Stomach (tissue), 9 donors: Measurements from ENCODE around the gene GFM1. TPM values are rescaled to one million over a fixed set of nuclear protein-coding genes. Genes with fewer than 3 reads are reported as not detected.

Experiments used
- DNase-seq, 2 donors: peaks; one replicate each; pipeline versions ENCODE4 v3.0.0 to v3.0.0-alpha.2; 2013 to 2019
- H3K27ac ChIP-seq, 5 donors: fragments of 200-600 bp in 4 of 5; sonication (generic) in 4 of 5; one replicate each; pipeline ENCODE4 v1.5.1; 2013 to 2019; ENCODE audit warnings: mild to moderate bottlenecking in 1 of 5, moderate library complexity in 1 of 5
- H3K27me3 ChIP-seq, 3 donors: fragments of 200-600 bp; sonication (generic); one replicate each; pipeline ENCODE4 v1.5.1; 2017 to 2019; ENCODE audit warnings: mixed run types in 1 of 3
- H3K36me3 ChIP-seq, 4 donors: fragments of 200-600 bp; sonication (generic); 1 replicate in 3 of 4; 2 replicates in 1 of 4; pipeline ENCODE4 v1.5.1; 2016 to 2019
- H3K4me1 ChIP-seq, 4 donors: fragments of 200-600 bp; sonication (generic); one replicate each; pipeline ENCODE4 v1.5.1; 2016 to 2019
- H3K4me3 ChIP-seq, 4 donors: fragments of 200-600 bp; sonication (generic) in 3 of 4; one replicate each; pipeline ENCODE4 v1.5.1; 2016 to 2019; ENCODE audit warnings: mild to moderate bottlenecking in 1 of 4
- H3K9me3 ChIP-seq, 4 donors: fragments of 200-600 bp; sonication (generic); one replicate each; pipeline ENCODE4 v1.5.1; 2016 to 2019
- EP300 ChIP-seq: sonication (generic); formaldehyde crosslinking; IDR thresholded peaks from one replicate; pipeline ENCODE4 v1.6.1; 2017; ENCODE audit warnings: antibody characterized with exemption
- POLR2A ChIP-seq, 4 donors: fragments of 450-650 bp; IDR thresholded peaks; one replicate each; pipeline ENCODE4 v1.6.1; 2016; ENCODE audit warnings: antibody characterized with exemption in 4 of 4, control low read depth in 2 of 4, mild to moderate bottlenecking in 1 of 4, moderate library complexity in 1 of 4
- POLR2AphosphoS5 ChIP-seq, 3 donors: sonication (generic); formaldehyde crosslinking; IDR thresholded peaks; one replicate each; pipeline ENCODE4 v1.6.1; 2016; ENCODE audit warnings: antibody characterized with exemption in 3 of 3
- WGBS, 5 donors: extraction: QIAGEN DNeasy Blood & Tissue Kit in 3 of 5; methylation state at CpG; one replicate each; pipeline versions ENCODE4 v1.1.5 to v1.1.7; 2013 to 2018; 5-methylcytosine and 5-hydroxymethylcytosine counted together
- intact Hi-C: fragments of 100-400 bp; cut with DNase I; formaldehyde crosslinking; loops from one replicate; pipeline ENCODE4 v1.15.1; 2023; ENCODE audit warnings: low total_unique reads
- polyA plus RNA-seq, 3 donors: library from polyadenylated mRNA; stranded (reverse); fragments of 200-250 nt; gene quantifications; one replicate each; pipeline ENCODE4 v1.2.3, GENCODE V29; 2013
- total RNA-seq, 5 donors: library from RNA; depleted of rRNA; stranded (reverse); fragments of >200 nt; gene quantifications; one replicate each; pipeline versions ENCODE4 v1.1.0 to v1.2.3, GENCODE V29; 2014 to 2016
- TF ChIP-seq, protein P1 (sequence below), 7 experiments: fragments of 450-650 bp in 4 of 7; fragments of 200-600 bp in 3 of 7; sonication (generic) in 3 of 7; IDR thresholded peaks; one replicate each; pipeline ENCODE4 v1.5.1; 2016 to 2019; ENCODE audit warnings: antibody characterized with exemption in 7 of 7, control low read depth in 2 of 7, mild to moderate bottlenecking in 1 of 7
- donor health status: healthy with polysubstance abuse.
- donor health status: Bipolar disorder and iron deficiency.
- donor health status: healthy.

GFM1 gene
- total and polyA plus RNA-seq, 8 donors = 8.5 to 91.4 (median 23.6) TPM

DNA sequence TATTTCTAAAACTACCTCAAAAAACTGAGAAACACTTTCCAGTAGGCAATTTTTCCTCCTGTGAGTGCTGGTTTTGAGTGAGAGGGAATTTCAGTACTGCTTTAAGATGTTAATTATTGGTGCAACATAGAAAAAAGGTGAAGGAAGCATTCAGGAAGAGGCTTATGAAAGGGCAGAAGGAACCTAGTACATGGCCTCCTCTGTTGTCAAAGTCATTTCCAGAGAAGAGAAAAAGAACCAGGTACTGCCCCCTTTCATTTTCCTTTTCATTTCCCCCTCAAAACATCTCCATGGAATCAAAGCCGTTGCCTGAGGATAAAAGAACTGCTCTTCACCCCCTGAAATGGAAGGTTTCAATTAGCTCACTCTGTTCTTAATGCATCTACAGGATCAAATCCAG, 68.1 kb downstream of the GFM1 start:
- 76 to 88% (median 80%) methylated on average over 1 of the region's 1 CpG for WGBS, 5 donors
- TF ChIP-seq POLR2A (IDR thresholded peaks at IDR 0.05) = no peak
- no peak for TF ChIP-seq POLR2AphosphoS5 (IDR thresholded peaks at IDR 0.05)
- TF ChIP-seq, protein P1, sequence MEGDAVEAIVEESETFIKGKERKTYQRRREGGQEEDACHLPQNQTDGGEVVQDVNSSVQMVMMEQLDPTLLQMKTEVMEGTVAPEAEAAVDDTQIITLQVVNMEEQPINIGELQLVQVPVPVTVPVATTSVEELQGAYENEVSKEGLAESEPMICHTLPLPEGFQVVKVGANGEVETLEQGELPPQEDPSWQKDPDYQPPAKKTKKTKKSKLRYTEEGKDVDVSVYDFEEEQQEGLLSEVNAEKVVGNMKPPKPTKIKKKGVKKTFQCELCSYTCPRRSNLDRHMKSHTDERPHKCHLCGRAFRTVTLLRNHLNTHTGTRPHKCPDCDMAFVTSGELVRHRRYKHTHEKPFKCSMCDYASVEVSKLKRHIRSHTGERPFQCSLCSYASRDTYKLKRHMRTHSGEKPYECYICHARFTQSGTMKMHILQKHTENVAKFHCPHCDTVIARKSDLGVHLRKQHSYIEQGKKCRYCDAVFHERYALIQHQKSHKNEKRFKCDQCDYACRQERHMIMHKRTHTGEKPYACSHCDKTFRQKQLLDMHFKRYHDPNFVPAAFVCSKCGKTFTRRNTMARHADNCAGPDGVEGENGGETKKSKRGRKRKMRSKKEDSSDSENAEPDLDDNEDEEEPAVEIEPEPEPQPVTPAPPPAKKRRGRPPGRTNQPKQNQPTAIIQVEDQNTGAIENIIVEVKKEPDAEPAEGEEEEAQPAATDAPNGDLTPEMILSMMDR (IDR thresholded peaks at IDR 0.05) = no peak
- TF ChIP-seq EP300 = no peak
- Histone ChIP-seq H3K27me3 (no peaks in the 10 kb centered on the region), H3K9me3 (no peaks in the 10 kb centered on the region), H3K36me3 (peaks cover 0 to 31% (median 25%) of the 10 kb centered on the region in 4 donors), H3K27ac (peak overlapping the region in 4 of 5 donors; percentile 52 to 77 (median 70)), H3K4me1 (peaks cover 4 to 31% (median 16%) of the 10 kb centered on the region in 4 donors), H3K4me3 (no peak overlapping the region)
- DNase-seq = no peak
- intact Hi-C loops = no loop called here

DNA sequence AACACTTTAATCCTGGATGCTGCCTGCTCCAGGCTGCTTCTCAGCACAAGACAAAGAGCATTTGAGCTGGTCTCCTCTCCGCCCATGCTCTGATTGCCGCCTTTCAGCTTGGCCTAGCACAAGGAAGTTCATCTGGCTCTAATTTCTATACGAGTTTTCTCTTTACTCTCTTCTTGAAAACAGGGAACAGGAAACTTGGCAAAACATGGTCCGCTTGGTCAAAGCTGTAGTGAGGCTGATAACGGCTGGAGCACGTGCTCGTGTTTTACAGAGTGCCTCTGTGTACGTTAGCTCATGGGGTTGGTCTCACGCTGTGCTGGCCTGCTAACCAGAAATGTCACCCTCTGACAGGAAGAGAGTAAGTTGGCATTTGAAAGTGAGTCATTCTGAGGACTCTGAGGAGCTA, 68.8 kb downstream of the GFM1 start:
- TF ChIP-seq POLR2AphosphoS5 (IDR thresholded peaks at IDR 0.05) (peak in 2 of 3 donors; percentile 43 to 79), EP300 (no peak), POLR2A (IDR thresholded peaks at IDR 0.05) (no peak)
- TF ChIP-seq, protein P1 (IDR thresholded peaks at IDR 0.05) = no peak
- no peaks in the 10 kb centered on the region for H3K27me3 ChIP-seq
- H3K36me3 ChIP-seq = peaks cover 0 to 27% (median 19%) of the 10 kb centered on the region in 4 donors
- H3K9me3 ChIP-seq = no peaks in the 10 kb centered on the region
- intact Hi-C loops = no loop called here
- peaks cover 4 to 34% (median 16%) of the 10 kb centered on the region in 4 donors for H3K4me1 ChIP-seq
- DNase-seq = peak; percentile 78 to 79
- no peak overlapping the region for H3K4me3 ChIP-seq
- whole genome bisulfite sequencing, 5 donors = 22 to 50% (median 40%) methylated on average over 9 of the region's 9 CpGs
- peak overlapping the region; percentile 52 to 77 (median 63) for H3K27ac ChIP-seq

DNA sequence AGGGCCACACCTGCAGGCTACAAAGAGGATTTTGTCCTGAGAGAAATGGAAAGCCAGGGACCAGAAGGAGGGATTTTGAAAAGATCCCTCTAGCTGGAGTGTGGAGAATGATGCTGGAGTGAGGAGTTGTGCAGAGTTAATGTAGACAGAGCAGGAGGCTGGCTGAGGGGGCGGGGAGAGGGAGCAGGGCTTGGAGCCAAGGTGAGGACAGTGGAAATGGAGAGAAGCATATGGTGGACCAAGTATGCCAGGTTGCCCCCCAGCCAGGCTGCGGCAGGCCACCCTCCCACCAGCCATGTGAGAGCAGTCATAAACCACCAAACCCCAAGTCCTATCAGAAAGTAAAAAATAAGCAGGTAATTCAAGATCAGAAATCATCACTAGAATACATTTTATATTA, 73.2 kb downstream of the GFM1 start:
- H3K4me1 ChIP-seq = peaks cover 4 to 30% (median 14%) of the 10 kb centered on the region in 4 donors
- H3K27me3 ChIP-seq = no peaks in the 10 kb centered on the region
- peaks cover 0 to 11% (median 3%) of the 10 kb centered on the region in 4 donors for H3K36me3 ChIP-seq
- H3K4me3 ChIP-seq = no peak overlapping the region
- TF ChIP-seq POLR2A (IDR thresholded peaks at IDR 0.05) (no peak), POLR2AphosphoS5 (IDR thresholded peaks at IDR 0.05) (no peak), EP300 (no peak)
- TF ChIP-seq, protein P1 (IDR thresholded peaks at IDR 0.05) = no peak
- H3K9me3 ChIP-seq = no peaks in the 10 kb centered on the region
- no peak for DNase-seq
- intact Hi-C loops = no loop called here
- H3K27ac ChIP-seq = no peak overlapping the region
- 89 to 100% (median 94%) methylated on average over 2 of the region's 2 CpGs for WGBS, 5 donors

DNA sequence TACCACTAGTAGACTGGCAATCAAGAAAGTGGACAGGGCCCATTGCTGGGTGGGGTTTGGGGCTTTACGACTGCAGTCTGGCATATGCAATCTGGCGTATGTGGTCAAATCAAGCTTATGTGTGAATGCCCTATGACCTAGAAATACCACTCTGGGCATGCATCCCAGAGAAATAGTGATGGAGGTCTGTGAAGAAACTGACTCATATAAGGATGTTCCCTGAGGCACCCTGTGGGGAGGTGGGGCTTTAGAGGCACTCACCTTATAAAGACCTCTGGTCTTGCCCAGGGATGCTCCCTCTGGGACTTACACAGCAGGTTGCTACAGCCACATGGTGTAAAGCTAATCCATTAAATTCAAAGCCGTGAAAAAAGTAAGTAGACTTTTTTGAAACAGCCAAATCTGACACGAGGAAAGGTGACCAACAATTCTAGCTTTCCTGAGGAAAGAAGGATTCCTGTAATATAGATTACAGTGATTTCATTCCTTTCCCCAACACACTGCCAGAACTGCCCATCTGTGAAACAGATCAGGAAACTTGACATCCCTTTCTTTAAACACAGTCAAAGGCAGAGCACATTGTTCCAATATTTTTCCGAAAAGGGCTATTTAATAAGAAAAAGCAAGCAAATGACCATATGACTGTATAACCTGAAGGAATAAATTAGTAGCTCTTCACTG, 74.3 kb downstream of the GFM1 start:
- Histone ChIP-seq H3K4me1 (peaks cover 0 to 30% (median 12%) of the 10 kb centered on the region in 4 donors), H3K36me3 (peaks cover 0 to 6% (median 3%) of the 10 kb centered on the region in 4 donors), H3K4me3 (no peak overlapping the region), H3K27me3 (no peaks in the 10 kb centered on the region), H3K9me3 (no peaks in the 10 kb centered on the region), H3K27ac (no peak overlapping the region)
- TF ChIP-seq EP300 = no peak
- 78 to 91% (median 88%) methylated on average over 5 of the region's 5 CpGs for WGBS, 5 donors
- no peak for DNase-seq
- intact Hi-C loops = no loop called here

DNA sequence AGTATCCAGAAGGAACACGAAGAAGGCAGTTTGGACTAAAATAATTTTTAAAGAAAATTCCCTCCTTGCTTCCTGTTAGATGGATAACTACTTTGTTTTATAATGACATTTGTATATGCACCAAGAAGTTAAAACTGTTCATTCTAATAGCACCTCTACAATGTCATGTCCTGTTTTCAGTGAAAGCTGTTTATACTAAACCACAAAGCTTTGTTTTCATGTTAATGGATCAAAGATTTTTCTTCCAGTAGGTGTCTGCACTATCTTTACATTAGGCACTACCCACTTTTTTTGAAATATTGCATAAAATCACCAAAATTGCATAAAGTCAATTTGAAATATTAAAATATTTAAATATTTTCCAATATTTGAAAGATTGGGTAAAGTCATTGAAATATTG, 77.8 kb downstream of the GFM1 start:
- 89 to 100% (median 95%) methylated on average over 1 of the region's 1 CpG for WGBS, 5 donors
- H3K4me3 ChIP-seq = no peak overlapping the region
- peak overlapping the region in 1 of 5 donors; percentile 73 for H3K27ac ChIP-seq
- peaks cover 0 to 6% (median 3%) of the 10 kb centered on the region in 4 donors for H3K36me3 ChIP-seq
- DNase-seq = no peak
- H3K27me3 ChIP-seq = no peaks in the 10 kb centered on the region
- H3K4me1 ChIP-seq = peaks cover 0 to 55% (median 16%) of the 10 kb centered on the region in 4 donors
- intact Hi-C loops = loop anchor here (10.0 kb wide), 1 partner anchor 57 kb away; no protein-coding TSS in a partner anchor
- no peak for TF ChIP-seq EP300
- H3K9me3 ChIP-seq = no peaks in the 10 kb centered on the region
